ENCODE measurements around the gene LGSN.
"Not testable (repeated sequence)": the region's sequence is repeated elsewhere in the genome, so short reads cannot be mapped to it uniquely, and the experiment has no call there.

LGSN gene

DNA sequence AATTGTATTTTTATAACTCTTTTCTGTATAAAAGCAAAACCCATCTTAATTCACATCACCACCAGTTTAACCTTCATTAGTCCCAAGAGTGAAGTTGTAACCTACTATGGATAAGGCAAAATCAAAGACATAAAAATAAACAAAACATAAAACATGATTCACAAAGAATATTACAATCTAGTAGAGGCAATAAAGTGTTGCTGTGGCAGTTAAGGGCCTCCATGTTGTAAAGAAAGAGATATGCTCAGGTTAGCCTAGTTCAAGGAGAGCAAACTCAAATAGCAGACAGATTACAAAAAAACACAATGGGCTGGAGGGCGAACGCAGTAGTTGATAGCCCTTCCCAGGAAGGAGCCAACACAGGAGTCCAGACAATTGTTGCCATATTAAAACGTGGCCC is 13.4 kb downstream of the LGSN start:
- DNase-seq (ENCODE audit: low spot score) = no peak

DNA sequence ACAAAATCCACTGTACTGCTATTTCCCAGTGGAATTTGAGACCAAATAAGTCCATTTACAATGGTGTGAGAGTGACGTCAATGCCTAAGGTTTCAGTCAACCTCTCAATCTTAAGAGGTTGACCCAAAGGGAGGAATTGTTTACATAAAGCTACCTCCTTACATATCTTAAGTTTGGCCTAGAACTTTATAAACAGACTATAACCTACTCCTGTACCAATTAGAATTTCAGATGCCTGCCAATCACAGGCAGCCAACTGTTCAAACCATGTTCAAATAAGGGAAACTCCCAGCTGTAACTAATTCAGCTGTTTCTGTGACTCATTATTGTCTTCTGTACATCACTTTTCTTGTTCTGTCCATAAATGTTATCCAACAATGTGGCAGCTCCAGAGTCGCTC is 14.5 kb downstream of the LGSN start:
- DNase-seq (ENCODE audit: low spot score) = no peak

DNA sequence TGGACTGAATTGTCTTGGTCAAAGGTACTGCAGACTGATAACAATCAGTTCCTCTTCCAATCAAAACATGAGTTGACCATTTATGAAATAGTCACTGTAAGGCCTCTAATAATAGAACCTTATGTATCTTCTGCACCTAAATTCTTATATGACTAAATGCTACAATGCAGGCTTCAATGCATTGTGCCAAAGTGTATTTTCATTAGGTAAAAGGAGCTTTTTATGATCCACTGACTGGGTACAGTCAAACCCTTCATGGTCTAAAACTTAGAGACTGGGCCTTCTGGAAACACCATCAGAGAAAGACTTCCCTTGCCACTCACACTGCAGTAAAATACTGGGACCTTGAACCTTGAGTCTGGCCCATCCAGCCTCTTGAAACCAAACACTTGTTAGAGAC is 16.3 kb downstream of the LGSN start:
- DNase-seq (ENCODE audit: low spot score) = no peak

DNA sequence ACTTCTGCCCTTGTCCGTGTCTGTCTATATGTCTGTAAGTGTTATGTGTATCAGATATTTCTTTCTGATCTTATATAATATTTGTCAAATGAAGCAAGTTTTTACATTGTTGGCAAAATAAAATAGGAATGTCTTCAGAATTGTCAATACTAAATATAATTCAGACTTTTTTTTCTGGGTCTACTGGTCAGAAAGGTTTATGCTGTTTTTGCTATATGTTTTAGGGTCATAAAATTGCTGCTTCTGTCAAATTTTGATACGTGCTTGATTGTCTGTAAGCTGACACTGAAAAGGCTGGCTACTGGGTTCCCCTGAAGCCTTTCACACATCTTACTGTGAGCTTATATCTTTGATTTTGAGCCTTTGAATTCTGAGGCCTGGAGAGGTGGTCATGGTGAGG is 20.1 kb downstream of the LGSN start:
- DNase-seq (ENCODE audit: low spot score) = no peak

DNA sequence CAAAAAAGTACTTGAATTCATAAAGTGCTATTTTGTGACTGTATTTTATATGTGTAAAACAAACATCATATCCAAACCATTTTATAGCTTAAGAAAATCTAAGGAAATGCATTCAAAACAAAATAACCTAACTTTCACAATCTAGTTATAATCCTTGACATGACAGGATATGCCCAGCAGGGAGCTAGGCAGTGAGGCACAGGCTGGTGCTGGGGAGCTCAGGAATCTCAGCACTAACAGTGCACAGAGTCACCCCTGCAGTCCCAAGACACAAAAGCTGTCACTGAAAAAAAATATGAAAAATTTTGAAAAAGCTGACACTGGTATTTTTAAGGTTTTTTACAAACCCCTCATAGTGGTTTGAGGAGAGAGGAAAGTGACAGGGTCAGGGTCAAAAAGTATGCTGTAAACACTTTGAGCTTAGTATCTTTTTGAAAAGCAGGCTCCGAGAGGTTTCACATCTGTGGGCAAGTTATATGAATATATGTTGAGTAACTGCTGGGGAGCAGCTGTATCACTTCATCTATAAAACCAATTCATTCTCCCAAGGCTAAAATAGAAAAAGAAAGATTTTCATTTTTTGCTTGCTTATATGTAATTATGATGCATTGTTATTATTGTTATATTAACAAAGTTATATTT is 24.1 kb downstream of the LGSN start:
- no peak for DNase-seq (ENCODE audit: low spot score)

DNA sequence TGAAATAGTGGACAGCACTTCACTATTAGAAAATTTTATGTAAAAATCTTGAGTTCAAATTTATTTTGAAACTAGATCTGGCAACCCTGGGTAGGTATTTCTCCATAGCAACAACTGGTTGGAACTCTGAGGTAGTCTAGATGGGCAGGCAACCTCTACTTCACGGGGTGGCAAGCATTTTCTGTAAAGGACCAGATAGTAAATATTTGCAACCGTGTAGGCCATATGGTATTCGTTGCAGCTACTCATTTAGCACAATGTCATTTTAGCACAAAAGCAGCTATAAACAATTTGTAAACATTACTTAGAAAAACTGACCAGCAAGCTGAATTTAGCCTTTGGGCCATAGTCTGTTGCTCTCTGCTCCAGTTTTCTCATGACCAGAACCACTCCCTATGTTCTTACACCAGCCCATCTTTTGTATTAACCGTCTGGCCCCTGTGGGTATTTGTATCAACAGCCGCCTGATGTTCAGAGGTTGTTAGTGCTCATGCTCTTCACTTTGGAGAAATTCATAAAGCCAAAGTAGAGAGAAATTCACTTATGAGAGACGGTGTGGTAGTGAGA is 29.2 kb downstream of the LGSN start:
- DNase-seq (ENCODE audit: low spot score) = no peak

DNA sequence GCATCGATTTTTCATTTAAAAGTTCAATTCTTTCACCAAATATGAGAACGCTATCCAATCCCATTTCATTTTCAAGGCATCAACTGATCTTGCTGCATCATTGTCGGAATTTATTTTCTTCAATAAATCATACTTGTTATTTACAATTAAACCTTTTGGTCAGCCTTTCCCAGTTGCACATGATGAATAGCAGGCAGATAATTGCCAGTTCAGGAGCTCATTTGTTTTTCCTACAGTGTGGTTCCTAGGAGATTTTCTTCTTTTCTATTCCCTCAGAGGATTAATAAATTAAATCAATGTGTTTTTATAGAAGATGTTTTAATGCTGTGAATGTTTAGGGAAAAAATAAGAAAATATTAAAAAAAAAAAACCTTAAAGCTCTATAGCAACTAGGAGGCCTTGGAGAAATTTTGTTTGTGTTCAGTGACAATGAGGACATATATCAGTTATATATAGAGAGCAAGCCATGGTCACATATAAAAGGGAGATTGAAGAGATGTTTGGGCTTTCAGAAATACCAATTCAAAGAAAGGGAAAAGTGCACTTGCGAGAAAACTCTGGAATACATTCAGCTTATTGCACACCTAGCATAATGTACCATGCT is 30.4 kb downstream of the LGSN start:
- no peak for DNase-seq (ENCODE audit: low spot score)

DNA sequence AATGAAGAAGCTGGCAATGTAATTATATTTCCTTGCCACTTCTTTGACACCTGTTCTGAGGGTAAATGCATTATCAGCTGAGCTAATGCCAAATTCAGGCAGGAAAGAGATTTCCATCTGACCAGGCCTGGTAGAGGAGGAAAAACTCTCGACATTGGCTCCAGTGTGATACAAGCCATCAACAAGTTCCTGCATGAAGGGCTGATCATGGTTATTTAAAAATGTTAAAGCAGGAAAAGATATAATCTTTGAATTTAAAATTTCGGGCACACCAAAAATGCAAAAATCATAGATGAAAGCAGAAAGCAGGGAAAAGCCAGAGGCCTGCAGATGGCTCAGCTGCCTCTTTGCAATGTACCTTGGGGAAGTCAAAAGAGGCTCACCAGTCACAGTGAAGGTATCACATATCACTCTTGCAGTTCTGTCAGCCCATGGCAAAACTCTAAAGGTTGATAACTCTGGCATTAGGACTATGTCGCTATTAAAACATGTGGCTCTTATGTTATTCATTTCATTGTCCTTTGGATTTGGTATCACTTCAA is 39.1 kb downstream of the LGSN start:
- DNase-seq (ENCODE audit: low spot score) = no peak

DNA sequence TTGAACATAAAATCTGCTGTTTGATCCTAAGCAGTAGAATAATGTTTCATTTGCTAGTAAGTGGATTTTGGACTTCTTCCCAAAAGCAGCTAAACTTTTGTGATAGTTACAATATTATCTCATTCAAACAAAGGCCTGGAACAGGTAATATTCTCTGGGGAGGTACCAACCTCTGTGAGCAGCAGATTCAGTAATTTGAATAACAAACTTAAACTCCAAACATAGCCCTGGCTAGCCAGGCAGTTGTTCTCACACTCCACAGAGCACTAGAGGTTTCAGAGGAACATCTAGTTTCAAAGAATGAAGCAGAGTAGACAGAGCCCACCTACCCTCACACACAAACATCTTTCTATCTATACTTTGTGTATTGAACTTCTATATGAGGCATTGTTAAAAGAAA is 40.9 kb downstream of the LGSN start:
- DNase-seq (ENCODE audit: low spot score) = no peak

DNA sequence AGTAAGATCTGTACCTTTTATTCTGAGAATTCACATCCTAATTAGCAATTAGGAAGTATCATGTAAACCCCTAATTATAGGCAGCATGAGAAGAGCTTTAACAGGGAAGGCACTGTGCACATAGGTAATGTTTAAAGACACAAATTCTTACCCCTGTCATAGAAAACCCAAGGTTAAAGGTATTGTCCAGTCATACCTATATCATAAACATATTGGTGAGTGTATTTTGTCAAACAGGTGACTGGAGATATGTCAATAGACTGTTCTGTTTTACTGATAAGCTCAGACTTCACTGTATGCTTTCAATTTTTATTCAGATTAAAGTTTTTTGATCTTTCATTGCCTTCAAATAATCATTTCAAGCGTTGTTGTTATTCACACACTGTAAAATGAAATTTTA is 43.8 kb downstream of the LGSN start:
- no peak for DNase-seq (ENCODE audit: low spot score)

DNA sequence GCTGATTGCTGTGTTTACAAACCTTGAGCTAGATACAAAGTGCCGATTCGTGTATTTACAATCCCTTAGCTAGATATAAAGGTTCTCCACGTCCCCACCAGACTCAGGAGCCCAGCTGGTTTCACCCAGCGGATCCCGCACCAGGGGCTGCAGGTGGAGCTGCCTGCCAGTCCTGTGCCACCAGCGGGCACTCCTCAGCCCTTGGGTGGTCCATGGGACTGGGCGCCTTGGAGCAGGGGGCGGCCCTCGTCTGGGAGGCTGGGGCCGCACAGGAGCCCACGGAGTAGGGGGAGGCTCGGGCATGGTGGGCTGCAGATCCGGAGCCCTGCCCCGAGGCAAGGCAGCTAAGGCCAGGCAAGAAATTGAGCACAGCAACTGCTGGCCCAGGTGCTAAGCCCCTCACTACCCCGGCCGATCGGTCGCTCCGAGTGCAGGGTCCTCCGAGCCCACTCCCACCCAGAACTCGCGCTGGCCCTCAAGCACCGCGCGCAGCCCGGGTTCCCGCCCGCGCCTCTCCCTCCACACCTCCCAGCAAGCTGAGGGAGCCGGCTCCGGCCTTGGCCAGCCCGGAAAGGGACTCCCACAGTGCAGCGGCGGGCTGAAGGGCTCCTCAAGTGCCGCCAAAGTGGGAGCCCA is 44.9 kb downstream of the LGSN start:
- not testable (repeated sequence) for DNase-seq (ENCODE audit: low spot score)

DNA sequence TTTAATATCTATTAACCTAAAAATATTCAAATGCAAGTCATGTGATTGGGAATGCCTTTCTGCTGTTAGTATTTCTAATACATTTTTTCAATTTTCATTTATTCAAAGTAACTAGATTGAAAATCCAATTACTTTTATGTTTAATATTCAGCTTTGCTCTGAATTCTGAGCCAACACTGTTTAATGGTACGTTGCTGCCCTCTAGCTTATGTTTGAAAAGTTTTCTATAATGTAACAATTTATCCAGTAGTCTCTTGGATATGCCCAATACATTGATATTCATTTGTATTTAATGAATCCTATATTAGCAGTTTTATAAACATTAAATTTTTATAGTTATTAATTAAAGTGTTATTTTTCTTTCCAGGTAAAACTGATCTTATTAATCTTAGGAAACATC is 47.4 kb downstream of the LGSN start:
- peak; percentile 12 for DNase-seq (ENCODE audit: low spot score)

DNA sequence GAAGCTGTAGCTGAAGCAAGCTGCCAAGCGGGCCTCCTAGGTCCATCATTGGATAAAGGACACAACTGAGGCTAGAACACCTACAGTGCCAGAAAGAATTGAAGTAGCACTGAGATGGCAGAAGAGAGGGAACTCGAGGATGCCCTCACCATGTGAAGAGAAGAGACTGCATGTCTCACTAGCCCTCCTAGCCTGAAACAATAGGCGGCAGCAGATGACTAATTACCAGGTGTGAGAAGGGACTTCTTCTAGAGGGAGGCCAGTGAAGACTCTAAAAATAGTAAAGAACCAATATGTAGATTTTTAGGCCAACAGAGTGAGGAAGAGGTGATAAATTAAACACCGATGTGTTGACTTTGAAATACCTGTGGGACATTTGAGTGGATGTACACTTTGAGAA is 50.3 kb downstream of the LGSN start:
- no peak for DNase-seq (ENCODE audit: low spot score)

DNA sequence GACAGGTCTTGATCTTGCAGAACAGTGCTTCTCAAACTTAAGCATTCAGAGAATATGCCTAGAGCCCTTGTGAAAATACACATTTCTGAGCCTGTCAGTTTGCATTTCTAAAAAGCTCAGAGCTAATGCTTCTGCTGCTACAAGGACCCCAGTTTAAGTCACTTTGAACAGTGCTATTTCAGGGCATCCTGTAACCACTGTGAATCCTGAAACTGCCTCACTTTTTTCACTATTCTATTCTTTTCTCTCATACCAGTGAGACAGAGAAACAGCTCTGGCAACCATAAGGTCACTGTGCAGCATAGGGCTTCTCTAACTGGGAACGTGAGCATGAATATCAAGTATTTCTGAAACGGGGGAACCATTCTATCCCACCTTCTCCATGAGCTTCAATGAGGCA is 51.2 kb downstream of the LGSN start:
- no peak for DNase-seq (ENCODE audit: low spot score)

DNA sequence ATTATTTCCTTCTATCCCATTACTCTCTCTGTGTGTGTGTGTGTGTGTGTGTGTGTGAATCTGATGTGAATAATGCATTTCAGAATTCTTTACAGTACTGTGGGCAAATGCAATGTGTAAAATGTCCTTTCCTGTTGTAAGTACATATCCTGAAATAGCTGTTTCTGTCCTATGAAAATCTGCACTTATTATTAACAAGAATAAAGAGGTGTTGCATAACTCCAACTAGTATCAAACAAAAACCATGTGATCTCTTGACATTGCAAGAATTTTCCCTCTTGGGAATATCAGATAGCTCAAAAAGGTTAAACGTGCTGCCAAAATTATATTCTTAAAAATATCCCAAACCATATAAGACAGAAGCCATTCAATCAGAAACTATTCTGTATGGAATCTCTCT is 52.0 kb downstream of the LGSN start:
- DNase-seq (ENCODE audit: low spot score) = no peak

DNA sequence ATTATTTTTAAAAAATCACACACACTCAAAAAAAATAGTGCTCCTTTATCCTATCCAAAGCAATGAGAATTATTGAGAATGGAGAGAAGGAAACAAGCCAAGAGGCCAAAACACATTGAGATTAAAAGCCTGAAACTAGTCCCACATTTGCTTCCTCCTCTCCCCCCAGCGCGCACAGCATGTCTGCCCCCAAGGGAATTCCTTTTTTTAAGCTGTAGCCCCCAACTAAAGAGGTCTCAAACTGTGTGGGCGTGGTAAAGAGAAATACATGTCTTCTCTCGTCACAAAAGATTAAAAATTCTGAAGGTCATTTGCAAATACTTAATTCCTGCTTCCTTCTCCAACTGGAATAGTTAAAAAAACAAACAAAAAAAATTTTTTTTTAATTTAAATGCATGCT is 52.7 kb downstream of the LGSN start:
- no peak for DNase-seq (ENCODE audit: low spot score)

DNA sequence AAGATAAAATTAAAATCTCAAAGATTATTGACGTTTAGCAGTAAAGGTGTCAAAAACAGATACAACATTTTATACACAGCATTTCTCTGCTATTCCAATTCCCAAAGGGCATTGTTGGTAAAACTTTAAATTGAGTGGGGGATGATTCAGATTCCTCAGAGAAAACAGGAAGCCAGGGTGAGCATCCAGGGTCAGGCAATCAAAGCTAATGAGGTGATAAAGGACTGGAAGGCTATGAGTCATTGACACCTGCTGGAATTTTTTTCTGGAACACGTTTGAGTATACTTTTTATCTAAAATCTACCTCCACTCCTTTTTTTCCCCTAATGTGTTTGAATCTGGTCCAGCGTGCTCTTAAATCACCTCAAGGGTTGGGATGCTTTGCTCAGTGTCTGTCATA is 56.3 kb downstream of the LGSN start:
- DNase-seq (ENCODE audit: low spot score) = no peak

DNA sequence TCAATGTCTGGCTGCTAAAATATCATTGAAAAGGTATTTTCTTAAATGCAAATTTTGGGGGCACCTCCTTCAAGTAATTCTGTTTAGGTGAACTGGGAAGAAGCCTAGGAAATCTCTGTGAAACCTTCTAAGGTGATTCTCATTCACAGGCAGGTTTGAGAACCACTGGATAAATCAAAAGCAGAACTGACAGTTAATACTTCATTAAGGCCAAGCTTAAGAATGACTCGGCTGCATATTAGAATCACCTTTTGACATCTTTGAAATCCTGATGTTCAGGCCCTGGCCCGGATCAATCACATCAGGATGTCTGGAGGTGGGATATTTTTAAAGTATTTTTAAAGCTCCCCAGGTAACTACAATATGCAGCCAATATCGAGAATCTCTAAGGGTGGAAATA is 58.0 kb downstream of the LGSN start:
- no peak for DNase-seq (ENCODE audit: low spot score)

DNA sequence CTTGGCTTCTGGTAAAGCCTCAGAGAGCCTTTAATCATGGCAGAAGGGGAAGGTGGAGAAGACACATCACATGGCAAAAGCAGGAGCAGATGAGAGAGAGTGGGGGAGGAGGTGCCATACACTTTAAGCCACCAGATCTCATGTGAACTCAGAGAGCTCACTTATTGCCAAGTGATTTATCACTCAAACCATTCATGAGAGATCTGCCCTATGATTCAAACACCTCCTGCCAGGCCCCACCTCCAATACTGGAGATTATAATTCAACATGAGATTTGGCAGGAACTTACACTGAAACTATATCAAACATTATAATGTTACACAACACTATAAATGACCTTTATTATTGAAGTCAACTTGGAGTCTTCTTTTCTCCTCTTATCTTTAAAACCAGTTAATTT is 60.6 kb downstream of the LGSN start:
- DNase-seq (ENCODE audit: low spot score) = no peak

DNA sequence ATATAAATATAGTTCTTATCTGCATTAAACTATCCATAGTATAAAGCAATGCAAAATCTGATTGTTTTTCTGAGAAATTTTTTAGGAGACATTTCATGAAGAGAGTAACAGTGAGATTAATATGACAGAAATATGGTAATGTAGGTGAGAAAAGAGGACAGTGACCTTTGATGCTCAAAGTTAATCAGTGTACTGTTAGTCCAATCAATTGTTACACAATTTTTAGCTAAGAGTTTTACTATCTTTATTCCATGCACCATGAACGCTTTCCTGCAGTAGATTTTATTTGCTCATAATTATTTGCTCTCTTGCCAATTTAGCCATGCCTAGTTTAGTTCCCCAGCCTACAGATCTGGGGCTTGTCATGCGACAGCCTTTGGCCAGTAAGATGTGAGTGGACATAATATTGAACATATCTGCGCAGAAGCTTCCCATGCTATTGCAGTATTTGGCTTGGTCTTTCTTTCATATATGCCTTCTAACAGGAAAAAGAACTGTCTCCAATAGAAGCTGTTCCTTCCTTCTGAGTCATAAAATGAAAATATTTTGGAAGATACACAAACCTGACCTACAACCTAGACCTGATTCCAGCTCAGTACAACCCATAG is 69.8 kb downstream of the LGSN start:
- DNase-seq (ENCODE audit: low spot score) = no peak

DNA sequence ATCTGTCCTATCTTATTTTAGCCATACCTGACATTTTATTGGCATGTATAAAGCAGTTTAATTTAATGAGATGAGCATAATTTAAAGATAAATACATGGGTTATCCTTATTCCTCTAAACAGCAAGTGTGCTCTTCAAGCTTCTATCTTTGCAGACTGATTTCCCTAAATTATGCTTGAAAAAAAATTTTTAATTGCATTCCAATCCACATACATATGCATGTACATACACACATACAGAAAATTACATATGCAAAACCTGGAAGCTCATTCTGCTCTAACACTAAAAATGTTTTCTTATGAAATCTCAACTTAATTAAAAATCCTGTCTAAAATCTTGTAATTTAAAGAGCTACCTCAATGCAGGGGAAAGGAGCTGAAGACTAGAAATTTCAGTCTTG is 73.2 kb downstream of the LGSN start:
- no peak for DNase-seq (ENCODE audit: low spot score)

DNA sequence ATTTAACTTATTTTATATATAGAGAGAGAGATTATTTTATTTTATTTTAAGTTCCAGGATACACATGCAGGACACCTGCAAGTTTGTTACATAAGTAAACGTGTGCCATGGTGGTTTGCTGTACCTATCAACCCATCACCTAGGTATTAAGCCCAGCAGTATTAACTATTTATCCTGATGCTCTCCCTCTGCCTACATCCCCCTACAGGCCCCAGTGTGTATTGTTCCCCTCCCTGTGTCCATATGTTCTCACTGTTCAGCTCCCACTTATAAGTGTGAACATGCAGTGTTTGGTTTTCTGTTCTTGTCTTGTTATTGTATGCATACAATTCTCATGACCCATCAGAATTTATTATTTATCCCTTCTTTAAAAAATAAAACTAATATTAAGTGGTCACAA is 73.9 kb downstream of the LGSN start:
- no peak for DNase-seq (ENCODE audit: low spot score)

DNA sequence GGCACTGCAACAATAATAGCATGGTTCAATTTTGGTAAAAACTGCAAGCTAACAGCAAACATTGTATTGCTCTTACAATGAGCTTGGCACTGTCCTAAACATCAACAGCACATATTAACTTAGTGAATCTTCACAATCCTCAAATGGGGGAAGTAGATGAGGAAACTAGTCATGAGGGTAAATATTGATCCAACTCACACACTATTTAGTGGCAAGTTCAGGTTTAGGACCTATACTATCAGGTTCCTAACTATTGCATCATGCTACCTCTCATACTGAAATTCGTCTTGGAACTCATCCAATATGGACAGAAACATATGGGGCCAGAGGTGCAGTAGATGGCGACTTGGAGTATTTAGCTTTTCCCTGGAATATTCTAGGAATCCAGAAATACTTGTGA is 74.4 kb downstream of the LGSN start:
- DNase-seq (ENCODE audit: low spot score) = no peak
